SK-N-SH treated with all-trans-retinoic acid at 6 μM for 48 hours (cell line): Measurements from ENCODE around the gene TSC22D1.
A peak's percentile ranks its signal among the peaks of the same experiment; 100 is the strongest.

ENCODE experiments used
- ATAC-seq: fragments of 200-7000 bp; cut with Tn5 transposase; 3 replicates; pipeline ENCODE4 v1.9.1; 2020; ENCODE audit warnings: mild to moderate bottlenecking, moderate library complexity
- ARNTL ChIP-seq: fragments of 450-650 bp; formaldehyde crosslinking; IDR thresholded peaks from 2 replicates; pipeline ENCODE4 v1.5.0; 2020; ENCODE audit warnings: low read depth, mild to moderate bottlenecking, moderate library complexity, borderline replicate concordance
- CREB5 ChIP-seq: fragments of 250-450 bp; sonication (Bioruptor Pico); IDR thresholded peaks from 2 replicates; pipeline ENCODE4 v1.5.1; 2020; ENCODE audit warnings: low read depth, mild to moderate bottlenecking, moderate library complexity
- ESRRG ChIP-seq: fragments of 250-450 bp; sonication (Bioruptor Pico); IDR thresholded peaks from 2 replicates; pipeline ENCODE4 v1.6.1; 2021; ENCODE audit warnings: mild to moderate bottlenecking
- ISL1 ChIP-seq: fragments of 250-450 bp; sonication (Bioruptor Pico); IDR thresholded peaks from 2 replicates; pipeline ENCODE4 v2.1.2; 2022; ENCODE audit warnings: mild to moderate bottlenecking, moderate library complexity
- OSR1 ChIP-seq: fragments of 250-450 bp; sonication (Bioruptor Pico); IDR thresholded peaks from 2 replicates; pipeline ENCODE4 v1.8.0; 2022; ENCODE audit warnings: moderate library complexity, mild to moderate bottlenecking, inconsistent platforms
- PATZ1 ChIP-seq: fragments of 250-450 bp; sonication (Bioruptor Pico); IDR thresholded peaks from 2 replicates; pipeline ENCODE4 v1.8.0; 2020; ENCODE audit warnings: mild to moderate bottlenecking, moderate library complexity, borderline replicate concordance
- POU6F1 ChIP-seq: fragments of 250-450 bp; sonication (Bioruptor Pico); IDR thresholded peaks from 2 replicates; pipeline ENCODE4 v1.8.0; 2021; ENCODE audit warnings: low read depth, mild to moderate bottlenecking, moderate library complexity, borderline replicate concordance
- PPARA ChIP-seq: fragments of 250-450 bp; sonication (Bioruptor Pico); IDR thresholded peaks from 2 replicates; pipeline ENCODE4 v1.5.0; 2020; ENCODE audit warnings: mild to moderate bottlenecking, borderline replicate concordance
- RARB ChIP-seq: fragments of 250-450 bp; sonication (Bioruptor Pico); IDR thresholded peaks from 2 replicates; pipeline ENCODE4 v1.8.0; 2021; ENCODE audit warnings: mild to moderate bottlenecking, moderate library complexity
- SNAI2 ChIP-seq: fragments of 250-450 bp; sonication (Bioruptor Pico); IDR thresholded peaks from 2 replicates; pipeline ENCODE4 v1.5.0; 2020; ENCODE audit warnings: mild to moderate bottlenecking, moderate library complexity
- TCF4 ChIP-seq: fragments of 250-450 bp; sonication (Bioruptor Pico); IDR thresholded peaks from 2 replicates; pipeline ENCODE4 v1.8.0; 2021; ENCODE audit warnings: mild to moderate bottlenecking, moderate library complexity, borderline replicate concordance
- TSHZ2 ChIP-seq: fragments of 250-450 bp; sonication (Bioruptor Pico); IDR thresholded peaks from 2 replicates; pipeline ENCODE4 v1.5.0; 2020; ENCODE audit warnings: mild to moderate bottlenecking, moderate library complexity
- ZC3H10 ChIP-seq: fragments of 250-450 bp; sonication (Bioruptor Pico); IDR thresholded peaks from 2 replicates; pipeline ENCODE4 v1.5.1; 2021; ENCODE audit warnings: mild to moderate bottlenecking, moderate library complexity
- ZNF70 ChIP-seq: fragments of 450-650 bp; formaldehyde crosslinking; IDR thresholded peaks from 2 replicates; pipeline ENCODE4 v1.5.0; 2020; ENCODE audit warnings: mild to moderate bottlenecking, moderate library complexity
- ZNF8 ChIP-seq: fragments of 450-650 bp; formaldehyde crosslinking; IDR thresholded peaks from 2 replicates; pipeline ENCODE4 v1.5.0; 2020; ENCODE audit warnings: mild to moderate bottlenecking, moderate library complexity

The TSC22D1 gene

GRCh38 chr13:44407379-44407778 lies 168.8 kb downstream of the TSC22D1 start:
- no peak for ATAC-seq
- TF ChIP-seq ZNF70 (CRISPR knock-in tag), result no peak

GRCh38 chr13:44406617-44407016 lies 169.5 kb downstream of the TSC22D1 start:
- no peak for ATAC-seq
- TF ChIP-seq OSR1, result no peak
- no peak for TF ChIP-seq ZNF8 (CRISPR knock-in tag)
- TF ChIP-seq ZNF70 (CRISPR knock-in tag), result no peak
- TF ChIP-seq RARB (CRISPR knock-in tag), result no peak
- TF ChIP-seq TCF4 (CRISPR knock-in tag), result no peak

GRCh38 chr13:44404261-44405132 lies 171.6 kb downstream of the TSC22D1 start:
- TF ChIP-seq ZNF70 (CRISPR knock-in tag) (no peak), TCF4 (CRISPR knock-in tag) (peak; percentile 64; the same call in 1 of the 2 replicates)

GRCh38 chr13:44403461-44404056 lies 172.6 kb downstream of the TSC22D1 start:
- ATAC-seq, result no peak
- TF ChIP-seq ZC3H10 (CRISPR knock-in tag) (no peak), ZNF70 (CRISPR knock-in tag) (no peak), PPARA (CRISPR knock-in tag) (no peak), ESRRG (no peak), ZNF8 (CRISPR knock-in tag) (no peak)
- TF ChIP-seq, all 23 proteins: peak for 0

More at GRCh38 chr13:44404261-44405132, 171.6 kb downstream of the TSC22D1 start:
- peak; percentile 22; the same call in 1 of the 3 replicates for ATAC-seq

- ATAC-seq, result no peak
- no peak for TF ChIP-seq ZNF70 (CRISPR knock-in tag)
- no peak for TF ChIP-seq TSHZ2 (CRISPR knock-in tag)
- TF ChIP-seq CREB5 (CRISPR knock-in tag), result no peak
- TF ChIP-seq RARB (CRISPR knock-in tag), result no peak
- no peak for TF ChIP-seq POU6F1 (CRISPR knock-in tag)
- no peak for TF ChIP-seq ARNTL (CRISPR knock-in tag)
- no peak for TF ChIP-seq ZC3H10 (CRISPR knock-in tag)
- no peak for TF ChIP-seq ISL1 (CRISPR knock-in tag)
- no peak for TF ChIP-seq SNAI2 (CRISPR knock-in tag)
- no peak for TF ChIP-seq ZNF8 (CRISPR knock-in tag)
- TF ChIP-seq PATZ1, result no peak
- TF ChIP-seq, all 23 proteins: peak for 0
These were observed 173.2 kb downstream of the TSC22D1 start for GRCh38 chr13:44402899-44403445.
